ENCODE measurements around the gene KHDC3L.

KHDC3L gene

DNA sequence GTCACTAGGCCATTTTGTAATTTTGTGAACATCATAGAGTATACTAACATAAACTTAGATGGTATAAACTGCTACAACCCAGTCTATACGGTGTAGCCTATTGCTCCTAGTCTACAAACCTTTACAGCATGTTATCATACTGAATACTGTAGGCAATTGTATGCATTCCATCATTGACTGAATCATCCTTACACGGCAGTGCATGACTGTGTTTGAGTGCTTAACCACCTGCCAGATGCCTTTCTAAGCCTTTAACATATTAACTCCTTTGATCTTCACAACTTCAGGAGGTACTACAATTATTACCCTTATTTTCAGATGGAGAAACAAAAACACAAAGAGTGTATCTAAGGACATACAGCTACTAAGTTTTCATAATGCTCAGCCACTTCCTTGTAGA is 22.4 kb upstream of the KHDC3L start:
- Histone ChIP-seq H3K27ac (ENCODE audit: low read length) (no peak overlapping the region), H3K36me3 (ENCODE audit: insufficient read depth, low read length) (no peaks in the 10 kb centered on the region), H3K4me3 (ENCODE audit: low read depth in 1 of 2, low read length in 2 of 2) (no peak overlapping the region), H2AFZ (ENCODE audit: low read depth, low read length) (no peak overlapping the region), H3K9me3 (ENCODE audit: insufficient read depth, low read length, severe bottlenecking) (no peaks in the 10 kb centered on the region), H3K4me1 (ENCODE audit: insufficient read depth, low read length) (no peaks in the 10 kb centered on the region), H3K79me2 (ENCODE audit: insufficient read depth, low read length) (no peaks in the 10 kb centered on the region), H3K4me2 (ENCODE audit: insufficient read depth, low read length) (no peak overlapping the region), H4K20me1 (ENCODE audit: insufficient read depth, low read length) (no peaks in the 10 kb centered on the region), H3K27me3 (ENCODE audit: insufficient read depth, low read length, poor library complexity) (no peaks in the 10 kb centered on the region), H3K9ac (ENCODE audit: low read depth, low read length) (no peak overlapping the region)
- DNase-seq (no peak), ATAC-seq (ENCODE audit: insufficient read depth, low read depth) (no peak)
- no peak for TF ChIP-seq EZH2 (IDR thresholded peaks at IDR 0.05; ENCODE audit: borderline replicate concordance, low read depth, low read length, severe bottlenecking)
- TF ChIP-seq, protein P1, sequence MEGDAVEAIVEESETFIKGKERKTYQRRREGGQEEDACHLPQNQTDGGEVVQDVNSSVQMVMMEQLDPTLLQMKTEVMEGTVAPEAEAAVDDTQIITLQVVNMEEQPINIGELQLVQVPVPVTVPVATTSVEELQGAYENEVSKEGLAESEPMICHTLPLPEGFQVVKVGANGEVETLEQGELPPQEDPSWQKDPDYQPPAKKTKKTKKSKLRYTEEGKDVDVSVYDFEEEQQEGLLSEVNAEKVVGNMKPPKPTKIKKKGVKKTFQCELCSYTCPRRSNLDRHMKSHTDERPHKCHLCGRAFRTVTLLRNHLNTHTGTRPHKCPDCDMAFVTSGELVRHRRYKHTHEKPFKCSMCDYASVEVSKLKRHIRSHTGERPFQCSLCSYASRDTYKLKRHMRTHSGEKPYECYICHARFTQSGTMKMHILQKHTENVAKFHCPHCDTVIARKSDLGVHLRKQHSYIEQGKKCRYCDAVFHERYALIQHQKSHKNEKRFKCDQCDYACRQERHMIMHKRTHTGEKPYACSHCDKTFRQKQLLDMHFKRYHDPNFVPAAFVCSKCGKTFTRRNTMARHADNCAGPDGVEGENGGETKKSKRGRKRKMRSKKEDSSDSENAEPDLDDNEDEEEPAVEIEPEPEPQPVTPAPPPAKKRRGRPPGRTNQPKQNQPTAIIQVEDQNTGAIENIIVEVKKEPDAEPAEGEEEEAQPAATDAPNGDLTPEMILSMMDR (IDR thresholded peaks at IDR 0.05; ENCODE audit: borderline replicate concordance, extremely low read depth, low read length, poor library complexity, severe bottlenecking) = no peak

DNA sequence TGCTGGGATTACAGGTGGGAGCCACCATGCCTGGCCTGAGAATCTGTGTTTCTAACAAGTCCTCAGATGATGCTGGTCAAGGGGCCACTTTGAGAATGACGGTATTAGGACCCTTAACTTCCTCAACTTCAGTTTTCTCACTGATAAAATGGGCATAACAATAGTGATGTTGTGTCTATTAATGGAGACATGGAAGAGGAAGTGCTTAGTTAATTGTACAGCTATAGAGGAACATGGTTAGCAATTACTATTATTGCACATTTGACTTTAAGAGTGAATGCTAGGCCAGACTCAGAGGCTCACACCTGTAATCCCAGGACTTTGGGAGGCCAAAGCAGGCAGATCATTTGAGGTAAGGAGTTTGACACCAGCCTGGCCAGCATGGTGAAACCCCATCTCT is 21.1 kb upstream of the KHDC3L start:
- H3K4me2 ChIP-seq (ENCODE audit: insufficient read depth, low read length) = no peak overlapping the region
- no peaks in the 10 kb centered on the region for H3K4me1 ChIP-seq (ENCODE audit: insufficient read depth, low read length)
- no peak for DNase-seq
- H4K20me1 ChIP-seq (ENCODE audit: insufficient read depth, low read length) = no peaks in the 10 kb centered on the region
- no peak overlapping the region for H3K9ac ChIP-seq (ENCODE audit: low read depth, low read length)
- no peak overlapping the region for H2AFZ ChIP-seq (ENCODE audit: low read depth, low read length)
- H3K36me3 ChIP-seq (ENCODE audit: insufficient read depth, low read length) = no peaks in the 10 kb centered on the region
- no peaks in the 10 kb centered on the region for H3K27me3 ChIP-seq (ENCODE audit: insufficient read depth, low read length, poor library complexity)
- no peaks in the 10 kb centered on the region for H3K79me2 ChIP-seq (ENCODE audit: insufficient read depth, low read length)
- TF ChIP-seq, protein P1 (IDR thresholded peaks at IDR 0.05; ENCODE audit: borderline replicate concordance, extremely low read depth, low read length, poor library complexity, severe bottlenecking) = no peak
- no peak for TF ChIP-seq EZH2 (IDR thresholded peaks at IDR 0.05; ENCODE audit: borderline replicate concordance, low read depth, low read length, severe bottlenecking)
- no peak for ATAC-seq (ENCODE audit: insufficient read depth, low read depth)
- H3K4me3 ChIP-seq (ENCODE audit: low read depth in 1 of 2, low read length in 2 of 2) = no peak overlapping the region
- H3K27ac ChIP-seq (ENCODE audit: low read length) = no peak overlapping the region
- no peaks in the 10 kb centered on the region for H3K9me3 ChIP-seq (ENCODE audit: insufficient read depth, low read length, severe bottlenecking)

DNA sequence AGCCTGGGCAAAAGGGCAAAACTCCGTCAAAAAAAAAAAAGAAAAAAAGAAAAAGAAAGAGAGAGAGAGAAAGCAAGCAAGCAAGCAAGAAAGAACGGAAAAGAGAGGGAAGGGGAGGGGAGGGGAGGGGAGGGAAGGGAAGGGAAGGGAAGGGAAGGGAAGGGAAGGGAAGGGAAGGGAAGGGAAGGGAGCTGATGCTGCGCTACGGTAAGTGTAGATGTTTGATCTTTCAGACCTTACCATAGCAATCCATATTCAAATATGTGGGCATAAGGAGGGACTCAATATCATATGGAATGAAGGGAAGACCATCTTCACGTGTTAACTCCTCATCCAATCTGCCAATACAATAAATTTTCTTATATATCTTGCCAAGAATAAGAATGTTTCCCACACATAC is 20.3 kb upstream of the KHDC3L start:
- Histone ChIP-seq H3K79me2 (ENCODE audit: insufficient read depth, low read length) (no peaks in the 10 kb centered on the region), H3K4me3 (ENCODE audit: low read depth in 1 of 2, low read length in 2 of 2) (no peak overlapping the region), H4K20me1 (ENCODE audit: insufficient read depth, low read length) (no peaks in the 10 kb centered on the region), H3K36me3 (ENCODE audit: insufficient read depth, low read length) (no peaks in the 10 kb centered on the region), H3K27me3 (ENCODE audit: insufficient read depth, low read length, poor library complexity) (peaks cover 3% of the 10 kb centered on the region), H3K9ac (ENCODE audit: low read depth, low read length) (no peak overlapping the region), H3K4me1 (ENCODE audit: insufficient read depth, low read length) (no peaks in the 10 kb centered on the region), H3K9me3 (ENCODE audit: insufficient read depth, low read length, severe bottlenecking) (no peaks in the 10 kb centered on the region), H3K4me2 (ENCODE audit: insufficient read depth, low read length) (no peak overlapping the region), H2AFZ (ENCODE audit: low read depth, low read length) (no peak overlapping the region), H3K27ac (ENCODE audit: low read length) (no peak overlapping the region)
- TF ChIP-seq, protein P1 (IDR thresholded peaks at IDR 0.05; ENCODE audit: borderline replicate concordance, extremely low read depth, low read length, poor library complexity, severe bottlenecking) = no peak
- no peak for TF ChIP-seq EZH2 (IDR thresholded peaks at IDR 0.05; ENCODE audit: borderline replicate concordance, low read depth, low read length, severe bottlenecking)
- DNase-seq (no peak), ATAC-seq (ENCODE audit: insufficient read depth, low read depth) (no peak)

DNA sequence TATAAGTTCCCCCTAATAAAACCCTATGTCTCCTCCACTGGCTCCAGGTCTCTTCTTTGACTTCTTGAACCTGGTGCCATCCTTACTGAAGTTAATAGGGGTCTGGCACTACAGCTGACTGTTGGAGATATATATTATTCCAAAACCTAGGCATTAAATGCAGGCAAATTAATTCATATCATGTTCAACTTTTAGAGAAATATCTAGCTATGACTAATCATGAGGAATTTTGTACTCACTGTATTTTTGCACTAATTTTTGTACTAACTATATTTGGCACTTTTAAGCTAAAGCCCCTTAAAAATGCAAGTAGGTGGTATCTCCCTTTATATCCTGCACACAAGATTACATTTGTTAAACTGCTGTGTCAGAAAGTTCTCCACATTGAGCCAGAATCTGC is 19.3 kb upstream of the KHDC3L start:
- no peaks in the 10 kb centered on the region for H3K4me1 ChIP-seq (ENCODE audit: insufficient read depth, low read length)
- DNase-seq = no peak
- no peak for ATAC-seq (ENCODE audit: insufficient read depth, low read depth)
- H3K36me3 ChIP-seq (ENCODE audit: insufficient read depth, low read length) = no peaks in the 10 kb centered on the region
- H3K9ac ChIP-seq (ENCODE audit: low read depth, low read length) = no peak overlapping the region
- H4K20me1 ChIP-seq (ENCODE audit: insufficient read depth, low read length) = no peaks in the 10 kb centered on the region
- no peak overlapping the region for H2AFZ ChIP-seq (ENCODE audit: low read depth, low read length)
- H3K27me3 ChIP-seq (ENCODE audit: insufficient read depth, low read length, poor library complexity) = peaks cover 5% of the 10 kb centered on the region
- no peaks in the 10 kb centered on the region for H3K79me2 ChIP-seq (ENCODE audit: insufficient read depth, low read length)
- H3K9me3 ChIP-seq (ENCODE audit: insufficient read depth, low read length, severe bottlenecking) = no peaks in the 10 kb centered on the region
- no peak overlapping the region for H3K4me2 ChIP-seq (ENCODE audit: insufficient read depth, low read length)
- H3K27ac ChIP-seq (ENCODE audit: low read length) = no peak overlapping the region
- TF ChIP-seq, protein P1 (IDR thresholded peaks at IDR 0.05; ENCODE audit: borderline replicate concordance, extremely low read depth, low read length, poor library complexity, severe bottlenecking) = no peak
- H3K4me3 ChIP-seq (ENCODE audit: low read depth in 1 of 2, low read length in 2 of 2) = no peak overlapping the region
